ENCODE results near the gene C6orf141.

GRCh38 chr6:49576618-49577017, 26.1 kb downstream of the C6orf141 start:
- TF ChIP-seq CTCF (IDR thresholded peaks at IDR 0.05) (no peak), POLR2AphosphoS5 (IDR thresholded peaks at IDR 0.05) (no peak)
